Trophoblast cell (in vitro differentiated cells and primary cell): ENCODE data around the gene ACTR8. TPM values are rescaled to one million over a fixed set of nuclear protein-coding genes. Genes with fewer than 3 reads are reported as not detected.
"Not testable (repeated sequence)": the region's sequence is repeated elsewhere in the genome, so short reads cannot be mapped to it uniquely, and the experiment has no call there.

ENCODE experiments used
- DNase-seq, 2 donors: peaks; one replicate each; pipeline ENCODE4 v3.0.0-alpha.2; 2016
- H2AFZ ChIP-seq: 2 replicates; pipeline ENCODE4 v1.6.1; 2013; ENCODE audit warnings: low read length, moderate library complexity, mild to moderate bottlenecking; ENCODE audit not compliant: insufficient read depth, poor library complexity
- H2AK5ac ChIP-seq: 2 replicates; pipeline ENCODE4 v1.6.1; 2013; ENCODE audit warnings: mild to moderate bottlenecking, low read length
- H2BK120ac ChIP-seq: 2 replicates; pipeline ENCODE4 v1.6.1; 2013; ENCODE audit warnings: low read length, mild to moderate bottlenecking, moderate library complexity; ENCODE audit not compliant: insufficient read depth, poor library complexity
- H2BK12ac ChIP-seq: 2 replicates; pipeline ENCODE4 v1.6.1; 2013; ENCODE audit warnings: mild to moderate bottlenecking, low read length, moderate library complexity
- H2BK5ac ChIP-seq: 2 replicates; pipeline ENCODE4 v1.6.1; 2013; ENCODE audit warnings: low read length, low read depth, moderate library complexity, mild to moderate bottlenecking; ENCODE audit not compliant: poor library complexity
- H3K14ac ChIP-seq: 2 replicates; pipeline ENCODE4 v1.6.1; 2013; ENCODE audit warnings: mild to moderate bottlenecking, low read length
- H3K18ac ChIP-seq: 2 replicates; pipeline ENCODE4 v1.6.1; 2013; ENCODE audit warnings: mild to moderate bottlenecking, low read length
- H3K23ac ChIP-seq: 2 replicates; pipeline ENCODE4 v1.6.1; 2013; ENCODE audit warnings: low read length
- H3K27ac ChIP-seq: 2 replicates; pipeline ENCODE4 v1.5.1; 2013; ENCODE audit warnings: low read depth, mild to moderate bottlenecking, inconsistent platforms, low read length, moderate library complexity
- H3K27me3 ChIP-seq: 2 replicates; pipeline ENCODE4 v1.6.1; 2013; ENCODE audit warnings: inconsistent platforms, mild to moderate bottlenecking, low read length, moderate library complexity; ENCODE audit not compliant: insufficient read depth
- H3K36me3 ChIP-seq, 2 experiments: 1 replicate in 1 of 2; 2 replicates in 1 of 2; pipeline ENCODE4 v1.6.1; 2013; ENCODE audit warnings: low read length in 2 of 2, mild to moderate bottlenecking in 2 of 2, moderate library complexity in 1 of 2; ENCODE audit not compliant: insufficient read depth in 2 of 2, control insufficient read depth in 1 of 2
- H3K4ac ChIP-seq: 2 replicates; pipeline ENCODE4 v1.6.1; 2013; ENCODE audit warnings: low read depth, mild to moderate bottlenecking, low read length, moderate library complexity
- H3K4me1 ChIP-seq, 2 experiments: 1 replicate in 1 of 2; 2 replicates in 1 of 2; pipeline ENCODE4 v1.6.1; 2013; ENCODE audit warnings: low read length in 2 of 2, mild to moderate bottlenecking in 2 of 2, moderate library complexity in 1 of 2; ENCODE audit not compliant: insufficient read depth in 2 of 2, control insufficient read depth in 1 of 2
- H3K4me2 ChIP-seq: 2 replicates; pipeline ENCODE4 v1.6.1; 2013; ENCODE audit warnings: inconsistent platforms, mild to moderate bottlenecking, low read length, moderate library complexity
- H3K4me3 ChIP-seq: 2 replicates; pipeline ENCODE4 v1.5.1; 2013; ENCODE audit warnings: mild to moderate bottlenecking, low read depth, low read length, inconsistent platforms
- H3K79me1 ChIP-seq: one replicate; pipeline ENCODE4 v1.6.1; 2013; ENCODE audit warnings: low read length
- H3K79me2 ChIP-seq: 2 replicates; pipeline ENCODE4 v1.6.1; 2013; ENCODE audit warnings: low read length, mild to moderate bottlenecking; ENCODE audit not compliant: control insufficient read depth, insufficient read depth, poor library complexity
- H3K9ac ChIP-seq: 2 replicates; pipeline ENCODE4 v1.6.1; 2013; ENCODE audit warnings: mild to moderate bottlenecking, low read length
- H3K9me3 ChIP-seq: 2 replicates; pipeline ENCODE4 v1.6.1; 2013; ENCODE audit warnings: low read depth, mild to moderate bottlenecking, control low read depth, inconsistent platforms, low read length; ENCODE audit not compliant: insufficient read depth
- H4K12ac ChIP-seq: 2 replicates; pipeline ENCODE4 v1.6.1; 2013; ENCODE audit warnings: low read depth, mild to moderate bottlenecking, low read length, moderate library complexity
- H4K8ac ChIP-seq: 2 replicates; pipeline ENCODE4 v1.6.1; 2013; ENCODE audit warnings: low read depth, mild to moderate bottlenecking, low read length, moderate library complexity
- H4K91ac ChIP-seq: one replicate; pipeline ENCODE4 v1.6.1; 2013; ENCODE audit warnings: low read depth, mild to moderate bottlenecking, low read length, moderate library complexity
- WGBS: extraction: QIAGEN DNeasy Blood & Tissue Kit; methylation state at CpG from one replicate; pipeline ENCODE4 v1.1.7; 2013; ENCODE audit warnings: missing lambda C conversion rate; ENCODE audit not compliant: insufficient read length, insufficient coverage; ENCODE audit errors: extremely low coverage; 5-methylcytosine and 5-hydroxymethylcytosine counted together
- polyA plus RNA-seq: library from polyadenylated mRNA; stranded (reverse); fragments of 200-250 nt; gene quantifications from 2 replicates; pipeline ENCODE4 v1.2.3, GENCODE V29; 2013

Gene ACTR8, protein sequence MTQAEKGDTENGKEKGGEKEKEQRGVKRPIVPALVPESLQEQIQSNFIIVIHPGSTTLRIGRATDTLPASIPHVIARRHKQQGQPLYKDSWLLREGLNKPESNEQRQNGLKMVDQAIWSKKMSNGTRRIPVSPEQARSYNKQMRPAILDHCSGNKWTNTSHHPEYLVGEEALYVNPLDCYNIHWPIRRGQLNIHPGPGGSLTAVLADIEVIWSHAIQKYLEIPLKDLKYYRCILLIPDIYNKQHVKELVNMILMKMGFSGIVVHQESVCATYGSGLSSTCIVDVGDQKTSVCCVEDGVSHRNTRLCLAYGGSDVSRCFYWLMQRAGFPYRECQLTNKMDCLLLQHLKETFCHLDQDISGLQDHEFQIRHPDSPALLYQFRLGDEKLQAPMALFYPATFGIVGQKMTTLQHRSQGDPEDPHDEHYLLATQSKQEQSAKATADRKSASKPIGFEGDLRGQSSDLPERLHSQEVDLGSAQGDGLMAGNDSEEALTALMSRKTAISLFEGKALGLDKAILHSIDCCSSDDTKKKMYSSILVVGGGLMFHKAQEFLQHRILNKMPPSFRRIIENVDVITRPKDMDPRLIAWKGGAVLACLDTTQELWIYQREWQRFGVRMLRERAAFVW
- 13.0 and 15.2 TPM in 2 replicates for polyA plus RNA-seq

- Histone ChIP-seq H3K4ac (peak within 1 kb of the TSS; percentile 89), H3K4me3 (peak within 1 kb of the TSS; percentile 92), H2BK5ac (peak within 1 kb of the TSS; percentile 92), H4K8ac (peak within 1 kb of the TSS; percentile 89), H3K4me2 (peak within 1 kb of the TSS; percentile 89), H2AFZ (peak within 1 kb of the TSS; percentile 93), H2BK12ac (no peak within 1 kb of the TSS), H3K79me1 (peaks cover 6% of the 10 kb centered on the region), H4K12ac (peak within 1 kb of the TSS; percentile 96), H3K27ac (peak within 1 kb of the TSS; percentile 93), H3K23ac (no peak within 1 kb of the TSS), H3K4me1 (peaks cover 5 to 9% of the 10 kb centered on the region in 2 experiments), H3K9ac (peak within 1 kb of the TSS; percentile 93), H2AK5ac (no peak within 1 kb of the TSS), H3K36me3 (peaks cover 10 to 23% of the 10 kb centered on the region in 2 experiments), H4K91ac (peak within 1 kb of the TSS; percentile 86), H2BK120ac (peak within 1 kb of the TSS; percentile 59), H3K14ac (peak within 1 kb of the TSS; percentile 95), H3K27me3 (no peaks in the 10 kb centered on the region), H3K9me3 (no peaks in the 10 kb centered on the region), H3K79me2 (peaks cover 5% of the 10 kb centered on the region), H3K18ac (peak within 1 kb of the TSS; percentile 98)
- WGBS = no CpG with 5 or more reads among the region's 65 CpGs
- peak; percentile 70 to 84 for DNase-seq
These were observed at the start of gene ACTR8 for GRCh38 chr3:53881691-53882593. TSS of gene ACTR8 (minus strand) at chr3:53882152. CDS start at chr3:53882101, 51 bp downstream.

DNA sequence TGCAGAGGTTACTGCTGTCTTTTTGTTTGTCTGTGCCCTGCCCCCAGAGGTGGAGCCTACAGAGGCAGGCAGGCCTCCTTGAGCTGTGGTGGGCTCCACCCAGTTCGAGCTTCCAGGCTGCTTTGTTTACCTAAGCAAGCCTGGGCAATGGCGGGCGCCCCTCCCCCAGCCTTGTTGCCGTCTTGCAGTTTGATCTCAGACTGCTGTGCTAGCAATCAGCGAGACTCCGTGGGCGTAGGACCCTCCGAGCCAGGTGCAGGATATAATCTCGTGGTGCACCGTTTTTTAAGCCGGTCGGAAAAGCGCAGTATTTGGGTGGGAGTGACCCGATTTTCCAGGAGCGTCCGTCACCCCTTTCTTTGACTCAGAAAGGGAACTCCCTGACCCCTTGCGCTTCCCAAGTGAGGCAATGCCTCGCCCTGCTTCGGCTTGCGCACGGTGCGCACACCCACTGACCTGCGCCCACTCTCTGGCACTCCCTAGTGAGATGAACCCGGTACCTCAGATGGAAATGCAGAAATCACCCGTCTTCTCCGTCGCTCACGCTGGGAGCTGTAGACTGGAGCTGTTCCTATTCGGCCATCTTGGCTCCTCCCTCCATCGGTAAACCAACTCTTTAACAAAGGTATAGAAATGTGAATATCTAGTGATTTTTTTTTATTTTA lies 45.4 kb upstream of the ACTR8 start:
- not testable (repeated sequence) for H2AFZ ChIP-seq, H4K12ac ChIP-seq, H3K14ac ChIP-seq, H2AK5ac ChIP-seq, H3K79me1 ChIP-seq, H3K18ac ChIP-seq, H3K9ac ChIP-seq, H3K79me2 ChIP-seq, H3K27ac ChIP-seq, DNase-seq, H2BK120ac ChIP-seq, H3K4ac ChIP-seq, H3K4me3 ChIP-seq, H3K36me3 ChIP-seq, H3K4me2 ChIP-seq, H3K9me3 ChIP-seq, H3K27me3 ChIP-seq, H2BK5ac ChIP-seq, H3K23ac ChIP-seq, H3K4me1 ChIP-seq
- WGBS = no CpG with 5 or more reads among the region's 30 CpGs
- H2BK12ac ChIP-seq = peak overlapping the region; percentile 40
- H4K8ac ChIP-seq = peak overlapping the region; percentile 70
- peak overlapping the region; percentile 77 for H4K91ac ChIP-seq

DNA sequence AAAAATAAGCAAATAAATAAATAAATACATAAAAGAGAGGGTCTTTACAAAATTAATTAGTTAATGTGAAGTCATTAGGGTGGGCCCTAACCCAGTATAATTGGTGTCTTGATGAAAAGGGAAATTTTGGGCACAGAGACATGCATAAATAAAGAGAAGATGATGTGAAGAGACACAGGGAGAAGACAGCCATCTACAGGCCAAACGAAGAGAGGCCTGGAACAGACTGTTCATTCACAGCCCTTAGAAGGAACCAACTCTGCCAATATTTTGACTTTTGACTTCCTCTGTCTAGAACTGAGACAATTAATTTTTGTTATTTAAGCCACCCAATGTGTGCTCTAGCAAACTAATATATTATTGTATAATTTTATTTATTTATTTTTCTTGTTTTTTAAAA lies 39.3 kb upstream of the ACTR8 start:
- H3K4me1 ChIP-seq = no peaks in the 10 kb centered on the region
- H3K23ac ChIP-seq = no peak overlapping the region
- H2AFZ ChIP-seq = no peak overlapping the region
- H3K36me3 ChIP-seq = no peaks in the 10 kb centered on the region
- no peak overlapping the region for H2BK5ac ChIP-seq
- no peak overlapping the region for H2AK5ac ChIP-seq
- H3K4ac ChIP-seq = no peak overlapping the region
- no peaks in the 10 kb centered on the region for H3K79me1 ChIP-seq
- H2BK12ac ChIP-seq = no peak overlapping the region
- peak in 1 of 2 donors; percentile 18 for DNase-seq
- H4K8ac ChIP-seq = no peak overlapping the region
- no peaks in the 10 kb centered on the region for H3K9me3 ChIP-seq
- WGBS = no CpG with 5 or more reads among the region's 1 CpG
- no peak overlapping the region for H3K4me3 ChIP-seq
- H3K14ac ChIP-seq = no peak overlapping the region
- H3K79me2 ChIP-seq = no peaks in the 10 kb centered on the region
- H3K9ac ChIP-seq = no peak overlapping the region
- H3K18ac ChIP-seq = no peak overlapping the region
- H2BK120ac ChIP-seq = no peak overlapping the region
- H3K27me3 ChIP-seq = no peaks in the 10 kb centered on the region
- H4K12ac ChIP-seq = no peak overlapping the region
- H4K91ac ChIP-seq = no peak overlapping the region
- no peak overlapping the region for H3K4me2 ChIP-seq
- H3K27ac ChIP-seq = no peak overlapping the region

DNA sequence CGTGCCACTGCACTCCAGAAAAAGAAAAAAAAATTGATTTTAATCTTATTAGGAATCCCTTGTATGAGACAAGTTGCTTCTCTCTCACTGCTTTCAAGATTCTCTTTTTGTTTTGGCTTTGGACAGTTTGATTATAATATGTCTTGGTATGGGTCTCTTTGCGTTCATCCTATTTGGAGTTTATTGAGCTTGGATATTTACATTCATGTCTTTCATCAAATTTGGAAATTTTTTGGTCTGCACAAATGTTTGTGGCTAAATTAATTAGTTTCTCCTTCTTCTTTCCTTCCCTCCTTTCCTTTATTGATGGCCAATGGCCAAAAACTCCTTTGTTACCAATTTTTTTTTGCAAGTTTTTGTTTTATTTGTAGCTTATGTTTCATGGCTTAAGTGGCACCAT lies 37.8 kb upstream of the ACTR8 start:
- no CpG with 5 or more reads among the region's 2 CpGs for WGBS
- Histone ChIP-seq H3K14ac (no peak overlapping the region), H3K23ac (no peak overlapping the region), H3K18ac (no peak overlapping the region), H3K4me2 (no peak overlapping the region), H3K4ac (no peak overlapping the region), H3K79me1 (no peaks in the 10 kb centered on the region), H2BK12ac (no peak overlapping the region), H3K27me3 (no peaks in the 10 kb centered on the region), H3K9me3 (no peaks in the 10 kb centered on the region), H2AFZ (no peak overlapping the region), H3K36me3 (no peaks in the 10 kb centered on the region), H3K9ac (no peak overlapping the region), H3K4me3 (no peak overlapping the region), H4K91ac (no peak overlapping the region), H3K79me2 (no peaks in the 10 kb centered on the region), H3K4me1 (no peaks in the 10 kb centered on the region), H2BK5ac (no peak overlapping the region), H3K27ac (no peak overlapping the region), H4K12ac (no peak overlapping the region), H2AK5ac (no peak overlapping the region), H2BK120ac (no peak overlapping the region), H4K8ac (no peak overlapping the region)
- DNase-seq = no peak
